ENCODE data around the gene FHIT.

Gene FHIT

GRCh38 chr3:60064210-60065178, 1186.8 kb downstream of the FHIT start:
- DNase-seq, result no peak

- no peak for DNase-seq
Measured at GRCh38 chr3:60056404-60056803, 1194.8 kb downstream of the FHIT start.

- DNase-seq, result no peak
Measured at GRCh38 chr3:60055765-60056164, 1195.5 kb downstream of the FHIT start.

GRCh38 chr3:60053526-60054265, 1197.6 kb downstream of the FHIT start:
- DNase-seq, result no peak

- DNase-seq, result no peak
Measured at GRCh38 chr3:60048447-60048848, 1202.8 kb downstream of the FHIT start.

GRCh38 chr3:60047426-60048200, 1203.6 kb downstream of the FHIT start:
- DNase-seq, result no peak

GRCh38 chr3:60046210-60046609, 1205.0 kb downstream of the FHIT start:
- DNase-seq, result no peak

GRCh38 chr3:60045686-60046085, 1205.6 kb downstream of the FHIT start:
- no peak for DNase-seq

GRCh38 chr3:60036803-60037202, 1214.4 kb downstream of the FHIT start:
- no peak for DNase-seq

- no peak for DNase-seq
Measured at GRCh38 chr3:60033901-60034453, 1217.3 kb downstream of the FHIT start.

- DNase-seq, result no peak
Measured at GRCh38 chr3:60030982-60031381, 1220.3 kb downstream of the FHIT start.

GRCh38 chr3:60028233-60028632, 1223.0 kb downstream of the FHIT start:
- DNase-seq, result no peak

GRCh38 chr3:60027335-60027734, 1223.9 kb downstream of the FHIT start:
- no peak for DNase-seq

- DNase-seq, result no peak
Measured at GRCh38 chr3:60025096-60026050, 1225.9 kb downstream of the FHIT start.

- DNase-seq, result no peak
Measured at GRCh38 chr3:60024400-60024799, 1226.9 kb downstream of the FHIT start.

- no peak for DNase-seq
Measured at GRCh38 chr3:60023189-60023588, 1228.1 kb downstream of the FHIT start.

GRCh38 chr3:60017631-60018030, 1233.6 kb downstream of the FHIT start:
- DNase-seq, result no peak

GRCh38 chr3:60015032-60015705, 1236.1 kb downstream of the FHIT start:
- no peak for DNase-seq

GRCh38 chr3:60013241-60013640, 1238.0 kb downstream of the FHIT start:
- DNase-seq, result no peak

- no peak for DNase-seq
Measured at GRCh38 chr3:60011218-60011617, 1240.0 kb downstream of the FHIT start.

GRCh38 chr3:60010781-60011180, 1240.5 kb downstream of the FHIT start:
- no peak for DNase-seq

Measured in NCI-H187 treated with DMSO at 0.1 percent for 48 hours (cell line).